ENCODE results near the gene OTULIN. TPM values are rescaled to one million over a fixed set of nuclear protein-coding genes. Genes with fewer than 3 reads are reported as not detected.

Gene OTULIN
- total RNA-seq, 2 experiments from 2014 or later: 69.6 to 71.7 TPM

GRCh38 chr5:14727928-14728458 is 63.5 kb downstream of the OTULIN start:
- CTCF ChIA-PET: interaction anchor here (1.0 to 9.8 kb wide), 24 partner anchors 10 to 287 kb away, joined by 3 to 111 read pairs (median 6); partner anchors contain the start of gene ANKH
- DNase-seq: no peak
- Mint-ChIP-seq H3K4me3 (no peak overlapping the region), H3K4me1 (peaks cover 5% of the 10 kb centered on the region), H3K27me3 (no peaks in the 10 kb centered on the region), H3K9me3 (no peaks in the 10 kb centered on the region), H3K36me3 (ENCODE audit: low read depth) (peaks cover 29% of the 10 kb centered on the region), H3K27ac (no peak overlapping the region)
- POLR2A ChIA-PET: interaction anchor here (1.0 to 1.4 kb wide), 2 partner anchors 143 to 275 kb away, joined by 3 to 4 read pairs; no protein-coding TSS in a partner anchor

GRCh38 chr5:14728459-14728938 is 64.0 kb downstream of the OTULIN start:
- H3K36me3 Mint-ChIP-seq (ENCODE audit: low read depth): peaks cover 26% of the 10 kb centered on the region
- no peaks in the 10 kb centered on the region for H3K9me3 Mint-ChIP-seq
- ChIA-PET POLR2A (interaction anchor here (1.0 to 1.4 kb wide), 2 partner anchors 142 to 275 kb away, joined by 3 to 4 read pairs; no protein-coding TSS in a partner anchor), CTCF (interaction anchor here (0.7 to 9.8 kb wide), 11 partner anchors 9 to 274 kb away, joined by 3 to 111 read pairs (median 9); partner anchors contain the start of gene ANKH)
- peaks cover 5% of the 10 kb centered on the region for H3K4me1 Mint-ChIP-seq
- DNase-seq: no peak
- no peak overlapping the region for H3K4me3 Mint-ChIP-seq
- no peak overlapping the region for H3K27ac Mint-ChIP-seq
- H3K27me3 Mint-ChIP-seq: no peaks in the 10 kb centered on the region

- Mint-ChIP-seq H3K27ac (no peak overlapping the region), H3K4me1 (peaks cover 5% of the 10 kb centered on the region), H3K27me3 (no peaks in the 10 kb centered on the region), H3K4me3 (no peak overlapping the region), H3K36me3 (ENCODE audit: low read depth) (peaks cover 16% of the 10 kb centered on the region), H3K9me3 (no peaks in the 10 kb centered on the region)
- DNase-seq: no peak
- ChIA-PET POLR2A (no interaction called here), CTCF (interaction anchor here (0.7 to 9.8 kb wide), 3 partner anchors 11 to 273 kb away, joined by 3 to 111 read pairs (median 27); partner anchors contain the start of gene ANKH)
Observed at GRCh38 chr5:14729448-14730385, 65.2 kb downstream of the OTULIN start.

GRCh38 chr5:14730466-14730865 is 65.9 kb downstream of the OTULIN start:
- H3K27ac Mint-ChIP-seq: no peak overlapping the region
- no peak for DNase-seq
- ChIA-PET CTCF (interaction anchor here (9.8 kb wide), 1 partner anchor 272 kb away, joined by 111 read pairs; no protein-coding TSS in a partner anchor), POLR2A (no interaction called here)
- no peaks in the 10 kb centered on the region for H3K9me3 Mint-ChIP-seq
- peaks cover 9% of the 10 kb centered on the region for H3K36me3 Mint-ChIP-seq (ENCODE audit: low read depth)
- H3K4me1 Mint-ChIP-seq: peaks cover 5% of the 10 kb centered on the region
- H3K4me3 Mint-ChIP-seq: no peak overlapping the region
- no peaks in the 10 kb centered on the region for H3K27me3 Mint-ChIP-seq

GRCh38 chr5:14730881-14731280 is 66.4 kb downstream of the OTULIN start:
- DNase-seq: no peak
- H3K4me1 Mint-ChIP-seq: peaks cover 5% of the 10 kb centered on the region
- ChIA-PET POLR2A (no interaction called here), CTCF (interaction anchor here (0.9 to 9.8 kb wide), 2 partner anchors 262 to 272 kb away, joined by 4 to 111 read pairs; no protein-coding TSS in a partner anchor)
- H3K4me3 Mint-ChIP-seq: no peak overlapping the region
- no peaks in the 10 kb centered on the region for H3K9me3 Mint-ChIP-seq
- H3K36me3 Mint-ChIP-seq (ENCODE audit: low read depth): peaks cover 6% of the 10 kb centered on the region
- H3K27ac Mint-ChIP-seq: no peak overlapping the region
- H3K27me3 Mint-ChIP-seq: no peaks in the 10 kb centered on the region

- DNase-seq: no peak
- H3K27ac Mint-ChIP-seq: no peak overlapping the region
- H3K9me3 Mint-ChIP-seq: no peaks in the 10 kb centered on the region
- no peaks in the 10 kb centered on the region for H3K4me1 Mint-ChIP-seq
- peaks cover 4% of the 10 kb centered on the region for H3K36me3 Mint-ChIP-seq (ENCODE audit: low read depth)
- CTCF ChIA-PET: interaction anchor here (1.4 to 9.8 kb wide), 4 partner anchors 13 to 270 kb away, joined by 4 to 111 read pairs (median 5); no protein-coding TSS in a partner anchor
- H3K4me3 Mint-ChIP-seq: no peak overlapping the region
- POLR2A ChIA-PET: interaction anchor here (1.4 kb wide), 1 partner anchor 137 kb away, joined by 3 read pairs; no protein-coding TSS in a partner anchor
- no peaks in the 10 kb centered on the region for H3K27me3 Mint-ChIP-seq
Observed at GRCh38 chr5:14732991-14733390, 68.5 kb downstream of the OTULIN start.

- no peak overlapping the region for H3K27ac Mint-ChIP-seq
- no peaks in the 10 kb centered on the region for H3K9me3 Mint-ChIP-seq
- POLR2A ChIA-PET: no interaction called here
- no peaks in the 10 kb centered on the region for H3K4me1 Mint-ChIP-seq
- no peaks in the 10 kb centered on the region for H3K27me3 Mint-ChIP-seq
- H3K4me3 Mint-ChIP-seq: no peak overlapping the region
- CTCF ChIA-PET: interaction anchor here (1.8 to 9.8 kb wide), 2 partner anchors 259 to 269 kb away, joined by 4 to 111 read pairs; no protein-coding TSS in a partner anchor
- H3K36me3 Mint-ChIP-seq (ENCODE audit: low read depth): peaks cover 4% of the 10 kb centered on the region
- DNase-seq: no peak
Observed at GRCh38 chr5:14733661-14734060, 69.1 kb downstream of the OTULIN start.

GRCh38 chr5:14734396-14734795 is 69.9 kb downstream of the OTULIN start:
- Mint-ChIP-seq H3K9me3 (no peaks in the 10 kb centered on the region), H3K4me1 (no peaks in the 10 kb centered on the region), H3K27ac (no peak overlapping the region), H3K4me3 (no peak overlapping the region), H3K36me3 (ENCODE audit: low read depth) (peaks cover 4% of the 10 kb centered on the region), H3K27me3 (no peaks in the 10 kb centered on the region)
- POLR2A ChIA-PET: no interaction called here
- DNase-seq: no peak
- CTCF ChIA-PET: no interaction called here

GRCh38 chr5:14735944-14736343 is 71.4 kb downstream of the OTULIN start:
- no peak for DNase-seq
- Mint-ChIP-seq H3K27me3 (no peaks in the 10 kb centered on the region), H3K36me3 (ENCODE audit: low read depth) (peaks cover 4% of the 10 kb centered on the region), H3K4me3 (no peak overlapping the region), H3K27ac (no peak overlapping the region), H3K9me3 (no peaks in the 10 kb centered on the region), H3K4me1 (no peaks in the 10 kb centered on the region)
- CTCF ChIA-PET: no interaction called here
- POLR2A ChIA-PET: no interaction called here

GRCh38 chr5:14737291-14737690 is 72.8 kb downstream of the OTULIN start:
- no peaks in the 10 kb centered on the region for H3K27me3 Mint-ChIP-seq
- CTCF ChIA-PET: interaction anchor here (1.3 to 1.8 kb wide), 2 partner anchors 10 to 52 kb away, joined by 3 to 4 read pairs; no protein-coding TSS in a partner anchor
- H3K4me3 Mint-ChIP-seq: no peak overlapping the region
- H3K4me1 Mint-ChIP-seq: peaks cover 5% of the 10 kb centered on the region
- DNase-seq: no peak
- peaks cover 12% of the 10 kb centered on the region for H3K36me3 Mint-ChIP-seq (ENCODE audit: low read depth)
- H3K27ac Mint-ChIP-seq: no peak overlapping the region
- POLR2A ChIA-PET: no interaction called here
- H3K9me3 Mint-ChIP-seq: no peaks in the 10 kb centered on the region

- POLR2A ChIA-PET: no interaction called here
- Mint-ChIP-seq H3K4me1 (peaks cover 6% of the 10 kb centered on the region), H3K27ac (no peak overlapping the region), H3K4me3 (no peak overlapping the region), H3K36me3 (ENCODE audit: low read depth) (peaks cover 15% of the 10 kb centered on the region), H3K9me3 (no peaks in the 10 kb centered on the region), H3K27me3 (no peaks in the 10 kb centered on the region)
- DNase-seq: no peak
- CTCF ChIA-PET: interaction anchor here (1.3 to 1.8 kb wide), 2 partner anchors 10 to 52 kb away, joined by 3 to 4 read pairs; no protein-coding TSS in a partner anchor
Observed at GRCh38 chr5:14738050-14738449, 73.5 kb downstream of the OTULIN start.

GRCh38 chr5:14739538-14739937 is 75.0 kb downstream of the OTULIN start:
- ChIA-PET CTCF (no interaction called here), POLR2A (no interaction called here)
- Mint-ChIP-seq H3K4me3 (no peak overlapping the region), H3K27ac (no peak overlapping the region), H3K9me3 (no peaks in the 10 kb centered on the region), H3K36me3 (ENCODE audit: low read depth) (peaks cover 18% of the 10 kb centered on the region), H3K27me3 (no peaks in the 10 kb centered on the region), H3K4me1 (peaks cover 8% of the 10 kb centered on the region)
- DNase-seq: no peak

- peaks cover 9% of the 10 kb centered on the region for H3K4me1 Mint-ChIP-seq
- no peak for DNase-seq
- H3K36me3 Mint-ChIP-seq (ENCODE audit: low read depth): peaks cover 18% of the 10 kb centered on the region
- H3K4me3 Mint-ChIP-seq: no peak overlapping the region
- H3K27ac Mint-ChIP-seq: no peak overlapping the region
- ChIA-PET POLR2A (no interaction called here), CTCF (no interaction called here)
- no peaks in the 10 kb centered on the region for H3K9me3 Mint-ChIP-seq
- H3K27me3 Mint-ChIP-seq: no peaks in the 10 kb centered on the region
Observed at GRCh38 chr5:14739981-14740380, 75.5 kb downstream of the OTULIN start.

Data from activated CD4-positive, alpha-beta memory T cell treated with anti-CD3 and anti-CD28 coated beads, Interleukin-2, amount 10 ng/mL, durations not matched to agents 7 days and 5 days (primary cell).